ENCODE results near the gene TRIM7.
"Not testable (repeated sequence)": the region's sequence is repeated elsewhere in the genome, so short reads cannot be mapped to it uniquely, and the experiment has no call there.

The TRIM7 gene

DNA sequence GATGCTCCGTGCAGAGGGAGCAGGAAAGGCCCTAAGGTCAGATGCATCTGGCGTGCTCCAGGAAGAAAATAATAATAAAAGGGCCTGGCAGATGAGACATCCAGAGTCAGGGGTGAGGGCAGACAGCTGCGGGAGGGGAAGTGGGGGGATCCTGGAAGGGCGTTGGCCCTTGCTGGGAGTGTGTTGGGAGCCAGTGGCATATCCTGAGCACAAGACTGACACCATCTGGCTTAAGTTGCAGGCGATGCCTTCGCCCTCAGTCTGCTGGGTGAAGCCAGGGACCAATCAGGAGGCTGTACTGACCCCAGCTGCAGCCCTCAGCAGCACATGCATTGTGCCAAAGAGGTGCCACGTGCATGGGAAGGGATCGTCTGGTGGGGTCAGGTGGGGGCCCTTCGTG lies 53.9 kb downstream of the TRIM7 start:
- TF ChIP-seq, protein P1, sequence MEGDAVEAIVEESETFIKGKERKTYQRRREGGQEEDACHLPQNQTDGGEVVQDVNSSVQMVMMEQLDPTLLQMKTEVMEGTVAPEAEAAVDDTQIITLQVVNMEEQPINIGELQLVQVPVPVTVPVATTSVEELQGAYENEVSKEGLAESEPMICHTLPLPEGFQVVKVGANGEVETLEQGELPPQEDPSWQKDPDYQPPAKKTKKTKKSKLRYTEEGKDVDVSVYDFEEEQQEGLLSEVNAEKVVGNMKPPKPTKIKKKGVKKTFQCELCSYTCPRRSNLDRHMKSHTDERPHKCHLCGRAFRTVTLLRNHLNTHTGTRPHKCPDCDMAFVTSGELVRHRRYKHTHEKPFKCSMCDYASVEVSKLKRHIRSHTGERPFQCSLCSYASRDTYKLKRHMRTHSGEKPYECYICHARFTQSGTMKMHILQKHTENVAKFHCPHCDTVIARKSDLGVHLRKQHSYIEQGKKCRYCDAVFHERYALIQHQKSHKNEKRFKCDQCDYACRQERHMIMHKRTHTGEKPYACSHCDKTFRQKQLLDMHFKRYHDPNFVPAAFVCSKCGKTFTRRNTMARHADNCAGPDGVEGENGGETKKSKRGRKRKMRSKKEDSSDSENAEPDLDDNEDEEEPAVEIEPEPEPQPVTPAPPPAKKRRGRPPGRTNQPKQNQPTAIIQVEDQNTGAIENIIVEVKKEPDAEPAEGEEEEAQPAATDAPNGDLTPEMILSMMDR (conservative IDR thresholded peaks at IDR 0.05; ENCODE audit: low read depth, low read length), result no peak
- no peak overlapping the region for H3K4me3 ChIP-seq (ENCODE audit: low read depth, low read length)
- no peak for DNase-seq (ENCODE audit: low read depth)

DNA sequence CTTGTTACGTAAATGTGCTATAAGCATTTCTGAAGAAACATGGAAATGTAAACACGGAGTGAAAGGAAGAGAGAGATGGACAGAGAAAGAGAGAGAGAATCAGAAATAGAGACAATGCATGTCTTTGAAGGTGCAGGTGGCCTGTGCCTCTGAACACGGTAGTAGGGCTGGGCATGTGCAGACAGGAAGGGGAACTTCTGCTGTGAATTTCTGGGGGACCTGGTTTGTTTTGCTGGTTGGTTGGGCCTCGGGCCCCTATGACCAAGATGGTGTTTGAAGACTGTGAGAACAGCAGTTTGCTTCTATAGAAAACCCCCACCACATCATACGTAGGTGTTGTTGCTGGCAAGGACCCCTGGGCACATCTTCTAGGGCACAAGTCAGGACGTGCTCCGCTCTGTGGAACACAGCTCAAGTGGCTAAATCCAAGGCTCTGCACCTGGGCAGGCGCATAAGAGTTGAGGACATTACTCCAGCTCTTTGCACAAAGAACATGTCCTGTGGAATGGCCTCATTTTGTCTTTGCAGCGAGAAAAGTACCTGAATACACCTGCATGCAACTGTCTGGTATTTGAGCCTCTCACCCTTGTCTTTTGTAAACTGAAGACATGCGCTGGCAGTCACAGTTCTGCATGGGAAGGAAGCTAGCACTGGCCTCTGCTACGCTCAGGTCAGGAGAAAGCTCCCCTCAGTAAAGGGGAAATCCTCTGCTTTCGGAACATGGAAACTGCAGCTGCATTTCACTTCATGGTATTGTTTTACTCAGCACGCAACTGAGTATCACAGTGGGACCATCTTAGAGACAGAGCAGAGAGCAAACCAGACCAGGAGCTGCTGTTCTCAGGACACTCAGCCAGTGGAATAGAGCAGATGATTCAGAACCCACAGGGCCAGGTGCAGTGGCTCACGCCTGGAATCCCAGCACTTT lies 54.9 kb downstream of the TRIM7 start:
- H3K4me3 ChIP-seq (ENCODE audit: low read depth, low read length), result no peak overlapping the region
- TF ChIP-seq, protein P1 (conservative IDR thresholded peaks at IDR 0.05; ENCODE audit: low read depth, low read length), result no peak
- DNase-seq (ENCODE audit: low read depth), result no peak

DNA sequence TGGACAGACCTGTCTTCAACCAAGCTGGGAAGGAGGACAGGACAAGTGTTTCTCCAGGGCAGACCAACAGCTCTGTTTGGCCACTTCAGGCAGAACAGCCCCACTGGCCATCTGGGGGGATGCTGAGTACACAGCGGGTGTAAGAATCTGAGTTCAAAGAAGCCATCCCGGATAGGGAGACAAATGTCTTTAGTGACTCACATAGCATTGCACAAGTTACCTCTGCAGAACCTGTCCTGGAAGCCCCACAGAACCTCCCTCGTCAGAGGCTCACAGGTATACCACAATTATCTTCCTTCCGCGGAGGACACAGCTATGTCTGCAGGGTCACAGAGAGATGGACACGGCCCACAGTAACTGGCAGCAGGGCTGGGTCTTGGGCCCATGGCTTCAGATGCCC lies 55.6 kb downstream of the TRIM7 start:
- TF ChIP-seq, protein P1 (conservative IDR thresholded peaks at IDR 0.05; ENCODE audit: low read depth, low read length), result no peak
- no peak for DNase-seq (ENCODE audit: low read depth)
- no peak overlapping the region for H3K4me3 ChIP-seq (ENCODE audit: low read depth, low read length)

DNA sequence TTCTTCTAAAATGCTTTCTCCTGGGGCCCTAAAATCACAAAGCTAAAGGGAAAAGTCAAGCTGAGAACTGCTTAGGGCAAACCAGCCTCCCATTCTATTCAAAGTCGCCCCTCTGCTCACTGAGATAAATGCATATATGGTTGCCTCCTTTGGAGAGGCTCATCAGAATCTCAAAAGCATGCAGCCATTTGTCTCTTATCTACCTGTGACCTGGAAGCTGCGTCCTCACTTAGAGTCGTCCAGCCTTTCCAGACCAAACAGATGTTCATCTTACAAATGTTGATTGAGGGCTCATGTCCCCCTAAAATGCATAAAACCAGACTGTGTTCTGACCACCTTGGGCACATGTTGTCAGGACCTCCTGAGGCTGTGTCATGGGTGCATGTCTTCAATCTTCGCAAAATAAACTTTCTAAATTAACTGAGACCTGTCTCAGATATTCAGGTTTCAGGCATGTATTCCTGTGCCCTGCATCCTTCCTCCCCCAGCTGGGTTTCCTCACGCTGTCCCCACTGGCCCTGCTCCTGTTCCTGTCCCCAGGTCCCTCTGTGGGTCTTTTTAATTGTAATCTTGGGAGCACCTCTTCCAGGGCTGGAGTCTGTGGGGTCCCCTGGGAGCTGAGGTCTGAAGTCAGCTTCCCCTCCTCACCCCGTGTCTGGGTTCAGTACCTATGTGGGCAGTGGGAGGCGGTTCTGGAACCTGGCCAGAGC lies 57.9 kb downstream of the TRIM7 start, which contains the start of gene OR2V2:
Gene OR2V2, plus strand, starts transcription at position 660 of the 710 bp plus-strand sequence. CDS start 7,357 bp downstream, outside the sequence.
- not testable (repeated sequence) for H3K4me3 ChIP-seq (ENCODE audit: low read depth, low read length); DNase-seq (ENCODE audit: low read depth)

DNA sequence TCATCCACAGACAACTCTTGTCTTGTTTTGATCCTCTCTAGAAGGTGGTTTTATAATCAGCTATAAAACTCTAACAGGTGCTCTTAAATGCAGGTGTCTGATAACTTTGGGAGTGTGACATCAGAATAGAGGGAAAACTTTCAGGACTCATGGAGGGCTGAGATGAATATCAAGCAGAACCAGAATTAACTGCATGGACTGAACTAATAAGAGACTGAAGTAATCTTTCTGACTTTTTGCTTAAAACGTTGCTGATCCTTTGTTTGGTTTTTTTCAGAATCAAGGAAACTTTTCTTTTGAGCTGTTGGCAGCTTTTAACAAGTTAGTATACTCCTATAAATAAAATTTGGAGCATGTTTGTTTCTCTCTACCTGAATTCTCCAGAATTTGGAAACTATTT lies 59.9 kb downstream of the TRIM7 start:
- DNase-seq (ENCODE audit: low read depth), result no peak
- TF ChIP-seq, protein P1 (conservative IDR thresholded peaks at IDR 0.05; ENCODE audit: low read depth, low read length), result no peak
- H3K4me3 ChIP-seq (ENCODE audit: low read depth, low read length), result no peak overlapping the region
